ENCODE data around the gene THSD4. TPM values are rescaled to one million over a fixed set of nuclear protein-coding genes. Genes with fewer than 3 reads are reported as not detected.
A peak's percentile ranks its signal among the peaks of the same experiment; 100 is the strongest.

Gene THSD4
- polyA plus RNA-seq, 1 donor (not counting 4 experiments of a cell fraction or from before 2014, with no cell fraction given): 24.5 TPM

- H2AFZ ChIP-seq (ENCODE audit: control insufficient read depth, low read length): no peak overlapping the region
- peak overlapping the region; percentile 99 for H3K27ac ChIP-seq (ENCODE audit: control insufficient read depth, insufficient read depth, low read length)
- dilution Hi-C loops (cut with MboI; ENCODE audit: extremely low pct_ligation_motif_present, low sequenced_read_pairs): no loop called here
- no peak overlapping the region for H3K4me3 ChIP-seq (ENCODE audit: control insufficient read depth in 2 of 3, extremely low read depth in 1 of 3, insufficient read depth in 2 of 3, low read depth in 1 of 3, low read length in 3 of 3)
- FAIRE-seq (peak; percentile 74), DNase-seq (ENCODE audit: low read depth, low spot score) (no peak)
- no peaks in the 10 kb centered on the region for H3K27me3 ChIP-seq (ENCODE audit: control insufficient read depth, extremely low read depth, insufficient read depth, low read length)
- H3K9ac ChIP-seq (ENCODE audit: control insufficient read depth, extremely low read depth, insufficient read depth, low read length): peak overlapping the region; percentile 76
- TF ChIP-seq EZH2 (IDR thresholded peaks at IDR 0.05; ENCODE audit: low read length) (no peak), CTCF (optimal IDR thresholded peaks at IDR 0.05 in 1 of 3, IDR thresholded peaks at IDR 0.05 in 1 of 3, conservative IDR thresholded peaks at IDR 0.05 in 1 of 3; ENCODE audit: extremely low read depth in 1 of 3, insufficient read depth in 2 of 3, low read length in 3 of 3) (no peak)
- no peaks in the 10 kb centered on the region for H3K79me2 ChIP-seq (ENCODE audit: control insufficient read depth, insufficient read depth, low read length)
- H4K20me1 ChIP-seq (ENCODE audit: control insufficient read depth, extremely low read depth, insufficient read depth, low read length): no peaks in the 10 kb centered on the region
- peak overlapping the region; percentile 77 for H3K4me2 ChIP-seq (ENCODE audit: control insufficient read depth, extremely low read depth, insufficient read depth, low read depth, low read length)
- no peaks in the 10 kb centered on the region for H3K36me3 ChIP-seq (ENCODE audit: control insufficient read depth in 2 of 2, extremely low read depth in 1 of 2, insufficient read depth in 2 of 2, low read length in 2 of 2)
- no peaks in the 10 kb centered on the region for H3K9me3 ChIP-seq (ENCODE audit: control insufficient read depth, low read depth, low read length)
- H3K9me1 ChIP-seq (ENCODE audit: control insufficient read depth, extremely low read depth, insufficient read depth, low read length): no peaks in the 10 kb centered on the region
- H3K4me1 ChIP-seq (ENCODE audit: control insufficient read depth, extremely low read depth, insufficient read depth, low read length): peaks cover 74% of the 10 kb centered on the region
These were observed 328.9 kb downstream of the THSD4 start for GRCh38 chr15:71444032-71444810.

GRCh38 chr15:71444866-71445590 lies 329.8 kb downstream of the THSD4 start:
- Histone ChIP-seq H3K9ac (ENCODE audit: control insufficient read depth, extremely low read depth, insufficient read depth, low read length) (peak overlapping the region; percentile 76), H3K4me2 (ENCODE audit: control insufficient read depth, extremely low read depth, insufficient read depth, low read depth, low read length) (peak overlapping the region; percentile 77), H3K27me3 (ENCODE audit: control insufficient read depth, extremely low read depth, insufficient read depth, low read length) (no peaks in the 10 kb centered on the region), H3K79me2 (ENCODE audit: control insufficient read depth, insufficient read depth, low read length) (no peaks in the 10 kb centered on the region), H3K4me1 (ENCODE audit: control insufficient read depth, extremely low read depth, insufficient read depth, low read length) (peaks cover 74% of the 10 kb centered on the region), H4K20me1 (ENCODE audit: control insufficient read depth, extremely low read depth, insufficient read depth, low read length) (no peaks in the 10 kb centered on the region), H3K9me1 (ENCODE audit: control insufficient read depth, extremely low read depth, insufficient read depth, low read length) (no peaks in the 10 kb centered on the region), H2AFZ (ENCODE audit: control insufficient read depth, low read length) (peak overlapping the region; percentile 27), H3K36me3 (ENCODE audit: control insufficient read depth in 2 of 2, extremely low read depth in 1 of 2, insufficient read depth in 2 of 2, low read length in 2 of 2) (no peaks in the 10 kb centered on the region), H3K27ac (ENCODE audit: control insufficient read depth, insufficient read depth, low read length) (peak overlapping the region; percentile 99), H3K9me3 (ENCODE audit: control insufficient read depth, low read depth, low read length) (no peaks in the 10 kb centered on the region), H3K4me3 (ENCODE audit: control insufficient read depth in 2 of 3, extremely low read depth in 1 of 3, insufficient read depth in 2 of 3, low read depth in 1 of 3, low read length in 3 of 3) (peak overlapping the region in 2 of 3 experiments; percentile 6 to 49)
- FAIRE-seq: peak; percentile 88
- peak; percentile 89 for DNase-seq (ENCODE audit: low read depth, low spot score)
- TF ChIP-seq EZH2 (IDR thresholded peaks at IDR 0.05; ENCODE audit: low read length) (no peak), CTCF (optimal IDR thresholded peaks at IDR 0.05 in 1 of 3, IDR thresholded peaks at IDR 0.05 in 1 of 3, conservative IDR thresholded peaks at IDR 0.05 in 1 of 3; ENCODE audit: extremely low read depth in 1 of 3, insufficient read depth in 2 of 3, low read length in 3 of 3) (no peak)
- dilution Hi-C loops (cut with MboI; ENCODE audit: extremely low pct_ligation_motif_present, low sequenced_read_pairs): no loop called here
